ENCODE measurements around the gene PCDHB5. TPM values are rescaled to one million over a fixed set of nuclear protein-coding genes. Genes with fewer than 3 reads are reported as not detected.
"Not testable (repeated sequence)": the region's sequence is repeated elsewhere in the genome, so short reads cannot be mapped to it uniquely, and the experiment has no call there.

Gene PCDHB5
- total RNA-seq (27.5 and 72.8 TPM in 2 replicates), polyA plus RNA-seq (10.1 and 30.0 TPM in 2 replicates)

DNA sequence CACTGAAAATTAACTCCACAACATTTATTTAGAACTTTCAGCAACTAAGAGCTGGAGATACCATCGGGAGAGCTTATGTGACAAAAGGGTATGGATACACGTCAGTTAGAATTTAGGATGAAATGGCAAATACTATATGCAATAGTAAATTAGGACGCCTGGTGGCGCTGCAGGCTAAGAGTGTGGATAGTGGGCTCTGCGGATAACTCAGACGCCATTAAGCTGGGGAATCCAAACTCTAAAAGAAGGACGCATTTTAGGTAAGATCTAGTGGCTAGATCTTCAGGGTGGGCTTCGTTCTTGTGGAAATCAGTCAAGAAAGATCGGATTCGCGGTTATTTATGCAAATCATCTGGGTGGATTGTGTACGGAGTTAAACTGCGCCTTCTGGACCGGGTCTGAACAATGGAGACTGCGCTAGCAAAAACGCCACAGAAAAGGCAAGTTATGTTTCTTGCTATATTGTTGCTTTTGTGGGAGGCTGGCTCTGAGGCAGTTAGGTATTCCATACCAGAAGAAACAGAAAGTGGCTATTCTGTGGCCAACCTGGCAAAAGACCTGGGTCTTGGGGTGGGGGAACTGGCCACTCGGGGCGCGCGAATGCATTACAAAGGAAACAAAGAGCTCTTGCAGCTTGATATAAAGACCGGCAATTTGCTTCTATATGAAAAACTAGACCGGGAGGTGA is at the start of gene PCDHB5:
Gene PCDHB5, plus strand, starts transcription at position 177 of the 688 bp plus-strand sequence. Its CDS starts 229 bp downstream, at position 406.
- Histone ChIP-seq H3K36me3 (peaks cover 4% of the 10 kb centered on the region), H3K27me3 (no peaks in the 10 kb centered on the region), H3K9me3 (ENCODE audit: low read depth) (no peaks in the 10 kb centered on the region), H3K27ac (peak within 1 kb of the TSS; percentile 51), H3K4me1 (ENCODE audit: low read depth) (no peaks in the 10 kb centered on the region), H3K4me3 (peak within 1 kb of the TSS; percentile 43)
- TF ChIP-seq, protein P1, sequence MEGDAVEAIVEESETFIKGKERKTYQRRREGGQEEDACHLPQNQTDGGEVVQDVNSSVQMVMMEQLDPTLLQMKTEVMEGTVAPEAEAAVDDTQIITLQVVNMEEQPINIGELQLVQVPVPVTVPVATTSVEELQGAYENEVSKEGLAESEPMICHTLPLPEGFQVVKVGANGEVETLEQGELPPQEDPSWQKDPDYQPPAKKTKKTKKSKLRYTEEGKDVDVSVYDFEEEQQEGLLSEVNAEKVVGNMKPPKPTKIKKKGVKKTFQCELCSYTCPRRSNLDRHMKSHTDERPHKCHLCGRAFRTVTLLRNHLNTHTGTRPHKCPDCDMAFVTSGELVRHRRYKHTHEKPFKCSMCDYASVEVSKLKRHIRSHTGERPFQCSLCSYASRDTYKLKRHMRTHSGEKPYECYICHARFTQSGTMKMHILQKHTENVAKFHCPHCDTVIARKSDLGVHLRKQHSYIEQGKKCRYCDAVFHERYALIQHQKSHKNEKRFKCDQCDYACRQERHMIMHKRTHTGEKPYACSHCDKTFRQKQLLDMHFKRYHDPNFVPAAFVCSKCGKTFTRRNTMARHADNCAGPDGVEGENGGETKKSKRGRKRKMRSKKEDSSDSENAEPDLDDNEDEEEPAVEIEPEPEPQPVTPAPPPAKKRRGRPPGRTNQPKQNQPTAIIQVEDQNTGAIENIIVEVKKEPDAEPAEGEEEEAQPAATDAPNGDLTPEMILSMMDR (IDR thresholded peaks at IDR 0.05; ENCODE audit: low read depth, low read length), result peak; percentile 24
- DNase-seq (ENCODE audit: low read depth in 1 of 2, low spot score in 1 of 2), result peak; percentile 6 to 35

DNA sequence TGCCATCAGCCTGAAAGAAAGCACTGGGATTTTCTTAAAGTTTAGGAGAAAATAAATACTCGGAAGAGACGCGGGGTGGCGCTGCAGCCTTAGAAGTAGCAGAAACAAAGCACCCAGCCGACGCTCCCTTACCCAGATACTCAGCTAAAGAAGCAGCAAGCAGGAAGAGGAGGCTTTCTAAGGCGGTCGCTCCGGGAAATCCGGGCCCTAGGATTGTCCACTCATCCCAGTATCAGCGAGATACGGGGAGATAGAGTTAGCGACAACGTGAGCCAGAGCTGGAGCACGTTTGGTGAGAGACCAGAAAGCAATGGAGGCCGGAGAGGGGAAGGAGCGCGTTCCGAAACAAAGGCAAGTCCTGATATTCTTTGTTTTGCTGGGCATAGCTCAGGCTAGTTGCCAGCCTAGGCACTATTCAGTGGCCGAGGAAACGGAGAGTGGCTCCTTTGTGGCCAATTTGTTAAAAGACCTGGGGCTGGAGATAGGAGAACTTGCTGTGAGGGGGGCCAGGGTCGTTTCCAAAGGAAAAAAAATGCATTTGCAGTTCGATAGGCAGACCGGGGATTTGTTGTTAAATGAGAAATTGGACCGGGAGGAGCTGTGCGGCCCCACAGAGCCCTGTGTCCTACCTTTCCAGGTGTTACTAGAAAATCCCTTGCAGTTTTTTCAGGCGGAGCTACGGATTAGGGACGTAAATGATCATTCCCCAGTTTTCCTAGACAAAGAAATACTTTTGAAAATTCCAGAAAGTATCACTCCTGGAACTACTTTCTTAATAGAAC is 40.3 kb upstream of the PCDHB5 start, which contains the start of gene PCDHB2:
Gene PCDHB2, plus strand, starts transcription at position 135 of the 782 bp plus-strand sequence. Its CDS starts 176 bp downstream, at position 311.
- peak; percentile 6 to 91 for DNase-seq (ENCODE audit: low read depth in 1 of 2, low spot score in 1 of 2)
- no peaks in the 10 kb centered on the region for H3K9me3 ChIP-seq (ENCODE audit: low read depth)
- peak within 1 kb of the TSS; percentile 47 for H3K4me3 ChIP-seq
- H3K27me3 ChIP-seq, result no peaks in the 10 kb centered on the region
- TF ChIP-seq, protein P1 (IDR thresholded peaks at IDR 0.05; ENCODE audit: low read depth, low read length), result no peak
- no peaks in the 10 kb centered on the region for H3K4me1 ChIP-seq (ENCODE audit: low read depth)
- no peaks in the 10 kb centered on the region for H3K36me3 ChIP-seq
- peak within 1 kb of the TSS; percentile 91 for H3K27ac ChIP-seq

DNA sequence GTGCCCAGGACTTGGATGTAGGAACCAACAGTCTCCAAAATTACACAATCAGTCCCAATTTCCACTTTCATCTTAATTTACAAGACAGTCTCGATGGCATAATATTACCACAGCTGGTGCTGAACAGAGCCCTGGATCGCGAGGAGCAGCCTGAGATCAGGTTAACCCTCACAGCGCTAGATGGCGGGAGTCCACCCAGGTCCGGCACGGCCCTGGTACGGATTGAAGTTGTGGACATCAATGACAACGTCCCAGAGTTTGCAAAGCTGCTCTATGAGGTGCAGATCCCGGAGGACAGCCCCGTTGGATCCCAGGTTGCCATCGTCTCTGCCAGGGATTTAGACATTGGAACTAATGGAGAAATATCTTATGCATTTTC is 39.8 kb upstream of the PCDHB5 start:
- Histone ChIP-seq H3K27me3 (no peaks in the 10 kb centered on the region), H3K4me1 (ENCODE audit: low read depth) (no peaks in the 10 kb centered on the region), H3K27ac (peak overlapping the region; percentile 91), H3K9me3 (ENCODE audit: low read depth) (no peaks in the 10 kb centered on the region), H3K4me3 (peak overlapping the region; percentile 47), H3K36me3 (no peaks in the 10 kb centered on the region)
- TF ChIP-seq, protein P1 (IDR thresholded peaks at IDR 0.05; ENCODE audit: low read depth, low read length), result no peak
- peak in 1 of 2 donors; percentile 5 for DNase-seq (ENCODE audit: low read depth in 1 of 2, low spot score in 1 of 2)

DNA sequence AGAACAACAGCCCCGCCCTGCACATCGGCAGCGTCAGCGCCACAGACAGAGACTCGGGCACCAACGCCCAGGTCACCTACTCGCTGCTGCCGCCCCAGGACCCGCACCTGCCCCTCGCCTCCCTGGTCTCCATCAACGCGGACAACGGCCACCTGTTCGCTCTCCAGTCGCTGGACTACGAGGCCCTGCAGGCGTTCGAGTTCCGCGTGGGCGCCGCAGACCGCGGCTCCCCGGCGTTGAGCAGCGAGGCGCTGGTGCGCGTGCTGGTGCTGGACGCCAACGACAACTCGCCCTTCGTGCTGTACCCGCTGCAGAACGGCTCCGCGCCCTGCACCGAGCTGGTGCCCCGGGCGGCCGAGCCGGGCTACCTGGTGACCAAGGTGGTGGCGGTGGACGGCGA is 38.8 kb upstream of the PCDHB5 start:
- H3K36me3 ChIP-seq; H3K27ac ChIP-seq; H3K4me1 ChIP-seq (ENCODE audit: low read depth); H3K4me3 ChIP-seq; H3K9me3 ChIP-seq (ENCODE audit: low read depth); DNase-seq (ENCODE audit: low read depth in 1 of 2, low spot score in 1 of 2); H3K27me3 ChIP-seq: not testable (repeated sequence)

DNA sequence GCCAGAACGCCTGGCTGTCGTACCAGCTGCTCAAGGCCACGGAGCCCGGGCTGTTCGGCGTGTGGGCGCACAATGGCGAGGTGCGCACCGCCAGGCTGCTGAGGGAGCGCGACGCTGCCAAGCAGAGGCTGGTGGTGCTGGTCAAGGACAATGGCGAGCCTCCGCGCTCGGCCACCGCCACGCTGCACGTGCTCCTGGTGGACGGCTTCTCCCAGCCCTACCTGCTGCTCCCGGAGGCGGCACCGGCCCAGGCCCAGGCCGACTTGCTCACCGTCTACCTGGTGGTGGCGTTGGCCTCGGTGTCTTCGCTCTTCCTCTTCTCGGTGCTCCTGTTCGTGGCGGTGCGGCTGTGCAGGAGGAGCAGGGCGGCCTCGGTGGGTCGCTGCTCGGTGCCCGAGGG is 38.4 kb upstream of the PCDHB5 start:
- not testable (repeated sequence) for H3K4me1 ChIP-seq (ENCODE audit: low read depth); H3K27ac ChIP-seq; H3K36me3 ChIP-seq; DNase-seq (ENCODE audit: low read depth in 1 of 2, low spot score in 1 of 2); H3K27me3 ChIP-seq; H3K4me3 ChIP-seq; H3K9me3 ChIP-seq (ENCODE audit: low read depth)

DNA sequence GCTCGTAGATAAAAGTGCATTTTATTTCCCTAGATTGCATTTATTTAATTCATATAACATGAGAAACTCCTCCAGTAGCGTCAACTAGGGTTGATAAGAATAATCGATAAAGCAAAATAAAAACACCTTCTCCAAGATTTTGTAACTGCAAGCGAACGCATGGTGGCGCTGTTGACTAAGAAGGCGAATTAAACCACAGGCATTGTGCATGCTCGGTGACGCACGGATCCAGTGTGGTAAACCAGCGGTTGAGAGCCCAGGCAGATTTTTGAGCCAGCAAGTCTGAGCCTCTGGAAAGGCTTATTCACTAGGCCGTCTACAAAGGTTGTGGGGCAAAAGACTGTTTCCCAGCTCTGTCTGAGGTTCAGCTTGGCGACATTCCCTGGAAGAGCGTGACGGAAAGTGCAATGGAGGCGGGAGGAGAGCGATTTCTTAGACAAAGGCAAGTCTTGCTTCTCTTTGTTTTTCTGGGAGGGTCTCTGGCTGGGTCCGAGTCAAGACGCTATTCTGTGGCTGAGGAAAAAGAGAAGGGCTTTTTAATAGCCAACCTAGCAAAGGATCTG is 34.7 kb upstream of the PCDHB5 start, which contains the start of gene PCDHB3:
Gene PCDHB3, plus strand, starts transcription at position 231 of the 563 bp plus-strand sequence. Its CDS starts 177 bp downstream, at position 408.
- no peaks in the 10 kb centered on the region for H3K4me1 ChIP-seq (ENCODE audit: low read depth)
- no peaks in the 10 kb centered on the region for H3K36me3 ChIP-seq
- no peak within 1 kb of the TSS for H3K4me3 ChIP-seq
- no peak within 1 kb of the TSS for H3K27ac ChIP-seq
- H3K27me3 ChIP-seq, result no peaks in the 10 kb centered on the region
- no peaks in the 10 kb centered on the region for H3K9me3 ChIP-seq (ENCODE audit: low read depth)
- TF ChIP-seq, protein P1 (IDR thresholded peaks at IDR 0.05; ENCODE audit: low read depth, low read length), result no peak
- peak in 1 of 2 donors; percentile 8 for DNase-seq (ENCODE audit: low read depth in 1 of 2, low spot score in 1 of 2)
